Liver (tissue), 2 donors: ENCODE measurements around the gene ST8SIA3.

Experiments used
- TF ChIP-seq, protein P1 (sequence below): fragments of 150-350 bp; IDR thresholded peaks from 2 replicates; pipeline ENCODE4 v1.5.1; 2017; ENCODE audit warnings: improper control_type of control experiment, low read depth, low read length; ENCODE audit not compliant: missing input control
- TF ChIP-seq, protein P2 (sequence below): IDR thresholded peaks from 2 replicates; pipeline ENCODE4 v1.6.1; 2016; ENCODE audit warnings: antibody characterized with exemption, mild to moderate bottlenecking
- donor health status: healthy.

DNA sequence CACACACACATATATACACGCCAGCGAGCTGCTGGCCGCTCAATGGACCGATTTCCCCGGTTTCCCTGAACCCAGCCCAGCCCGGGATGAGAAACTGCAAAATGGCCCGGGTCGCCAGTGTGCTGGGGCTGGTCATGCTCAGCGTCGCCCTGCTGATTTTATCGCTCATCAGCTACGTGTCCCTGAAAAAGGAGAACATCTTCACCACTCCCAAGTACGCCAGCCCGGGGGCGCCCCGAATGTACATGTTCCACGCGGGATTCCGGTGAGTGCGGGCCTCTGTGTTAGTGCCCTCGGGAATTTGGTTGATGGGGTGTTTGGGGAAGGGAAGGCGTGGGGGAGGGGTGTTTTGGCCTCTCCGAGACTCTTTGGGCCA, 392 bp downstream of the ST8SIA3 start:
- TF ChIP-seq, protein P1, sequence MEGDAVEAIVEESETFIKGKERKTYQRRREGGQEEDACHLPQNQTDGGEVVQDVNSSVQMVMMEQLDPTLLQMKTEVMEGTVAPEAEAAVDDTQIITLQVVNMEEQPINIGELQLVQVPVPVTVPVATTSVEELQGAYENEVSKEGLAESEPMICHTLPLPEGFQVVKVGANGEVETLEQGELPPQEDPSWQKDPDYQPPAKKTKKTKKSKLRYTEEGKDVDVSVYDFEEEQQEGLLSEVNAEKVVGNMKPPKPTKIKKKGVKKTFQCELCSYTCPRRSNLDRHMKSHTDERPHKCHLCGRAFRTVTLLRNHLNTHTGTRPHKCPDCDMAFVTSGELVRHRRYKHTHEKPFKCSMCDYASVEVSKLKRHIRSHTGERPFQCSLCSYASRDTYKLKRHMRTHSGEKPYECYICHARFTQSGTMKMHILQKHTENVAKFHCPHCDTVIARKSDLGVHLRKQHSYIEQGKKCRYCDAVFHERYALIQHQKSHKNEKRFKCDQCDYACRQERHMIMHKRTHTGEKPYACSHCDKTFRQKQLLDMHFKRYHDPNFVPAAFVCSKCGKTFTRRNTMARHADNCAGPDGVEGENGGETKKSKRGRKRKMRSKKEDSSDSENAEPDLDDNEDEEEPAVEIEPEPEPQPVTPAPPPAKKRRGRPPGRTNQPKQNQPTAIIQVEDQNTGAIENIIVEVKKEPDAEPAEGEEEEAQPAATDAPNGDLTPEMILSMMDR = no peak
- TF ChIP-seq, protein P2, sequence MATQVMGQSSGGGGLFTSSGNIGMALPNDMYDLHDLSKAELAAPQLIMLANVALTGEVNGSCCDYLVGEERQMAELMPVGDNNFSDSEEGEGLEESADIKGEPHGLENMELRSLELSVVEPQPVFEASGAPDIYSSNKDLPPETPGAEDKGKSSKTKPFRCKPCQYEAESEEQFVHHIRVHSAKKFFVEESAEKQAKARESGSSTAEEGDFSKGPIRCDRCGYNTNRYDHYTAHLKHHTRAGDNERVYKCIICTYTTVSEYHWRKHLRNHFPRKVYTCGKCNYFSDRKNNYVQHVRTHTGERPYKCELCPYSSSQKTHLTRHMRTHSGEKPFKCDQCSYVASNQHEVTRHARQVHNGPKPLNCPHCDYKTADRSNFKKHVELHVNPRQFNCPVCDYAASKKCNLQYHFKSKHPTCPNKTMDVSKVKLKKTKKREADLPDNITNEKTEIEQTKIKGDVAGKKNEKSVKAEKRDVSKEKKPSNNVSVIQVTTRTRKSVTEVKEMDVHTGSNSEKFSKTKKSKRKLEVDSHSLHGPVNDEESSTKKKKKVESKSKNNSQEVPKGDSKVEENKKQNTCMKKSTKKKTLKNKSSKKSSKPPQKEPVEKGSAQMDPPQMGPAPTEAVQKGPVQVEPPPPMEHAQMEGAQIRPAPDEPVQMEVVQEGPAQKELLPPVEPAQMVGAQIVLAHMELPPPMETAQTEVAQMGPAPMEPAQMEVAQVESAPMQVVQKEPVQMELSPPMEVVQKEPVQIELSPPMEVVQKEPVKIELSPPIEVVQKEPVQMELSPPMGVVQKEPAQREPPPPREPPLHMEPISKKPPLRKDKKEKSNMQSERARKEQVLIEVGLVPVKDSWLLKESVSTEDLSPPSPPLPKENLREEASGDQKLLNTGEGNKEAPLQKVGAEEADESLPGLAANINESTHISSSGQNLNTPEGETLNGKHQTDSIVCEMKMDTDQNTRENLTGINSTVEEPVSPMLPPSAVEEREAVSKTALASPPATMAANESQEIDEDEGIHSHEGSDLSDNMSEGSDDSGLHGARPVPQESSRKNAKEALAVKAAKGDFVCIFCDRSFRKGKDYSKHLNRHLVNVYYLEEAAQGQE = no peak
